Activated CD4-positive, CD25-positive, alpha-beta regulatory T cell (primary cell): Measurements from ENCODE around the gene HTRA3.
"Not testable (repeated sequence)": the region's sequence is repeated elsewhere in the genome, so short reads cannot be mapped to it uniquely, and the experiment has no call there.

Experiments used
- DNase-seq, 4 experiments: peaks; one replicate each; lab custom pipeline; 2025; lab: John Stamatoyannopoulos, UW

The HTRA3 gene

GRCh38 chr4:8342651-8343261 is 73.2 kb downstream of the HTRA3 start:
- DNase-seq: no peak

- no peak for DNase-seq
These were observed 73.9 kb downstream of the HTRA3 start for GRCh38 chr4:8343262-8343966.

GRCh38 chr4:8343967-8344331 is 74.4 kb downstream of the HTRA3 start:
- DNase-seq: no peak

GRCh38 chr4:8344377-8344776 is 74.8 kb downstream of the HTRA3 start:
- DNase-seq: no peak

GRCh38 chr4:8345053-8345945 is 75.7 kb downstream of the HTRA3 start:
- no peak for DNase-seq

GRCh38 chr4:8345946-8346814 is 76.6 kb downstream of the HTRA3 start:
- DNase-seq: no peak

GRCh38 chr4:8346838-8347605 is 77.5 kb downstream of the HTRA3 start:
- no peak for DNase-seq

- DNase-seq: no peak
These were observed 78.1 kb downstream of the HTRA3 start for GRCh38 chr4:8347660-8348059.

- DNase-seq: no peak
These were observed 78.5 kb downstream of the HTRA3 start for GRCh38 chr4:8348071-8348470.

GRCh38 chr4:8349236-8349635 is 79.7 kb downstream of the HTRA3 start:
- not testable (repeated sequence) for DNase-seq

GRCh38 chr4:8349664-8350236 is 80.2 kb downstream of the HTRA3 start:
- DNase-seq: no peak

- DNase-seq: no peak
These were observed 80.8 kb downstream of the HTRA3 start for GRCh38 chr4:8350352-8350751.

GRCh38 chr4:8350841-8351461 is 81.4 kb downstream of the HTRA3 start:
- DNase-seq: no peak

GRCh38 chr4:8351931-8352367 is 82.4 kb downstream of the HTRA3 start:
- DNase-seq: no peak

- no peak for DNase-seq
These were observed 83.0 kb downstream of the HTRA3 start for GRCh38 chr4:8352368-8353157.

- no peak for DNase-seq
These were observed 83.7 kb downstream of the HTRA3 start for GRCh38 chr4:8353158-8353669.

GRCh38 chr4:8353912-8354453 is 84.4 kb downstream of the HTRA3 start:
- no peak for DNase-seq

GRCh38 chr4:8355306-8355705 is 85.8 kb downstream of the HTRA3 start:
- DNase-seq: no peak
